H1 (cell line): ENCODE data around the gene MAP7D1. TPM values are rescaled to one million over a fixed set of nuclear protein-coding genes. Genes with fewer than 3 reads are reported as not detected.

ENCODE experiments used
- CTCF ChIA-PET: fragments of 300-600 bp; sonication (Branson Sonifier 250); formaldehyde crosslinking; loops from one replicate; lab custom pipeline; 2021; ENCODE audit not compliant: partially characterized antibody; lab: Charles Lee
- POLR2A ChIA-PET: fragments of 300-600 bp; sonication (Branson Sonifier 250); formaldehyde crosslinking; loops from one replicate; lab custom pipeline; 2021; ENCODE audit warnings: inconsistent platforms; ENCODE audit not compliant: partially characterized antibody; lab: Charles Lee
- DNase-seq, 2 experiments: peaks; one replicate each; pipeline versions ENCODE4 v3.0.0 to v3.0.0-alpha.2; 2010 to 2022; ENCODE audit warnings: low spot score in 2 of 2, low read depth in 1 of 2, mixed read lengths in 1 of 2
- FAIRE-seq: peaks from 2 replicates; lab custom pipeline; 2011; peaks lifted over from hg19 to GRCh38; lab: Jason Lieb, UNC
- H2AFZ ChIP-seq: 2 replicates; pipeline ENCODE4 v1.8.1; 2012; ENCODE audit warnings: low read length, inconsistent platforms
- H2AK5ac ChIP-seq: 2 replicates; pipeline ENCODE4 v1.6.1; 2013; ENCODE audit warnings: low read depth, low read length
- H2BK120ac ChIP-seq: replicated peaks from 2 replicates; pipeline ENCODE3; 2013; ENCODE audit warnings: low read depth, low read length, inconsistent platforms
- H2BK12ac ChIP-seq: 2 replicates; pipeline ENCODE4 v1.6.1; 2013; ENCODE audit warnings: low read depth, low read length
- H2BK15ac ChIP-seq: 2 replicates; pipeline ENCODE4 v1.6.1; 2013; ENCODE audit warnings: low read length
- H2BK20ac ChIP-seq: 2 replicates; pipeline ENCODE4 v1.6.1; 2013; ENCODE audit warnings: low read length
- H2BK5ac ChIP-seq: 2 replicates; pipeline ENCODE4 v1.6.1; 2013; ENCODE audit warnings: low read depth, low read length
- H3K14ac ChIP-seq: 2 replicates; pipeline ENCODE4 v1.6.1; 2013; ENCODE audit warnings: inconsistent platforms; ENCODE audit not compliant: insufficient read length
- H3K18ac ChIP-seq: 2 replicates; pipeline ENCODE4 v1.6.1; 2013; ENCODE audit warnings: low read length; ENCODE audit errors: extremely low read depth
- H3K23ac ChIP-seq: 2 replicates; pipeline ENCODE4 v1.6.1; 2013; ENCODE audit warnings: inconsistent platforms; ENCODE audit not compliant: insufficient read length
- H3K23me2 ChIP-seq: 2 replicates; pipeline ENCODE4 v1.6.1; 2013; ENCODE audit warnings: low read depth, low read length
- H3K27ac ChIP-seq: 2 replicates; pipeline ENCODE4 v1.6.1; 2011; ENCODE audit warnings: low read depth, low read length, inconsistent platforms
- H3K27me3 ChIP-seq, 4 experiments: replicated peaks in 1 of 4; 1 replicate in 1 of 4; 2 replicates in 3 of 4; pipeline versions ENCODE4 v1.6.1 to v1.8.1; 2011 to 2013; ENCODE audit warnings: low read length in 3 of 4, mild to moderate bottlenecking in 3 of 4, inconsistent platforms in 2 of 4, mixed read lengths in 2 of 4, moderate library complexity in 1 of 4; ENCODE audit not compliant: control insufficient read depth in 3 of 4, insufficient read depth in 3 of 4; ENCODE audit errors: extremely low read depth in 1 of 4
- H3K36me3 ChIP-seq, 4 experiments: 2 replicates each; pipeline versions ENCODE4 v1.6.1 to v1.8.1; 2011 to 2013; ENCODE audit warnings: mild to moderate bottlenecking in 4 of 4, low read length in 3 of 4, moderate library complexity in 2 of 4, control low read depth in 1 of 4, inconsistent platforms in 1 of 4; ENCODE audit not compliant: insufficient read depth in 4 of 4, control insufficient read depth in 2 of 4
- H3K4ac ChIP-seq: replicated peaks from 2 replicates; pipeline ENCODE3; 2013; ENCODE audit warnings: low read length, low read depth, mixed read lengths, inconsistent platforms; ENCODE audit not compliant: insufficient read length
- H3K4me1 ChIP-seq, 4 experiments: replicated peaks in 1 of 4; 1 replicate in 1 of 4; 2 replicates in 3 of 4; pipeline versions ENCODE4 v1.6.1 to v1.8.1; 2011 to 2013; ENCODE audit warnings: low read length in 3 of 4, inconsistent platforms in 2 of 4, mixed read lengths in 1 of 4; ENCODE audit not compliant: insufficient read depth in 4 of 4, control insufficient read depth in 3 of 4
- H3K4me2 ChIP-seq, 2 experiments: 2 replicates each; pipeline versions ENCODE4 v1.6.1 to v1.8.1; 2011 to 2013; ENCODE audit warnings: low read depth in 2 of 2, low read length in 2 of 2, control low read depth in 1 of 2, inconsistent platforms in 1 of 2, mild to moderate bottlenecking in 1 of 2; ENCODE audit not compliant: insufficient read depth in 1 of 2
- H3K4me3 ChIP-seq, 4 experiments: fragments of 200-600, 300-600 bp in 1 of 4; sonication (generic), shearing (Covaris generic), sonication (Bioruptor Twin) in 1 of 4; 2 replicates each; pipeline versions ENCODE4 v1.5.1 to v1.8.1; 2011 to 2016; ENCODE audit warnings: low read length in 4 of 4, low read depth in 3 of 4, control low read depth in 2 of 4, inconsistent platforms in 2 of 4, mild to moderate bottlenecking in 2 of 4, mixed read lengths in 1 of 4, moderate library complexity in 1 of 4; ENCODE audit not compliant: insufficient read depth in 2 of 4; ENCODE audit errors: extremely low read depth in 1 of 4
- H3K56ac ChIP-seq: replicated peaks from 2 replicates; pipeline ENCODE3; 2013; ENCODE audit warnings: low read depth, mild to moderate bottlenecking, mixed read lengths, low read length, inconsistent platforms; ENCODE audit not compliant: insufficient read length
- H3K79me1 ChIP-seq: 2 replicates; pipeline ENCODE4 v1.6.1; 2013; ENCODE audit warnings: low read depth, low read length, control low read depth
- H3K79me2 ChIP-seq, 2 experiments: 2 replicates each; pipeline versions ENCODE4 v1.6.1 to v1.8.1; 2012 to 2013; ENCODE audit warnings: low read length in 2 of 2, mild to moderate bottlenecking in 2 of 2, inconsistent platforms in 1 of 2; ENCODE audit not compliant: insufficient read depth in 2 of 2, control insufficient read depth in 1 of 2
- H3K9ac ChIP-seq, 4 experiments: replicated peaks in 1 of 4; 1 replicate in 1 of 4; 2 replicates in 3 of 4; pipeline versions ENCODE4 v1.6.1 to v1.8.1; 2011 to 2013; ENCODE audit warnings: low read depth in 3 of 4, low read length in 3 of 4, control low read depth in 2 of 4, mild to moderate bottlenecking in 2 of 4, moderate library complexity in 2 of 4, inconsistent platforms in 1 of 4; ENCODE audit errors: extremely low read depth in 1 of 4
- H3K9me3 ChIP-seq, 2 experiments: 2 replicates each; pipeline versions ENCODE4 v1.6.1 to v1.8.1; 2012 to 2013; ENCODE audit warnings: mild to moderate bottlenecking in 2 of 2, moderate library complexity in 2 of 2, control low read depth in 1 of 2, inconsistent platforms in 1 of 2, low read depth in 1 of 2, low read length in 1 of 2, mixed read lengths in 1 of 2; ENCODE audit not compliant: insufficient read depth in 2 of 2
- H4K20me1 ChIP-seq, 2 experiments: replicated peaks in 1 of 2; 2 replicates each; pipeline versions ENCODE3 to v1.8.1; 2011 to 2013; ENCODE audit warnings: inconsistent platforms in 2 of 2, low read length in 2 of 2, mild to moderate bottlenecking in 1 of 2; ENCODE audit not compliant: insufficient read depth in 2 of 2, control insufficient read depth in 1 of 2
- H4K5ac ChIP-seq: 2 replicates; pipeline ENCODE4 v1.6.1; 2013; ENCODE audit warnings: low read length, low read depth, mixed read lengths, inconsistent platforms; ENCODE audit not compliant: insufficient read length
- H4K8ac ChIP-seq: 2 replicates; pipeline ENCODE4 v1.8.0; 2013; ENCODE audit warnings: mild to moderate bottlenecking, moderate library complexity, low read length, inconsistent platforms; ENCODE audit not compliant: insufficient read depth; ENCODE audit errors: extremely low read depth
- H4K91ac ChIP-seq: replicated peaks from 2 replicates; pipeline ENCODE3; 2013; ENCODE audit warnings: low read length, mixed read lengths, inconsistent platforms; ENCODE audit not compliant: insufficient read length
- ASH2L ChIP-seq: fragments of 200-600, 300-600 bp; sonication (generic); IDR thresholded peaks from one replicate; pipeline ENCODE4 v1.7.1; 2017; ENCODE audit warnings: low read length
- ATF3 ChIP-seq: IDR thresholded peaks from 2 replicates; pipeline ENCODE4 v1.6.1; 2011; ENCODE audit warnings: low read depth, mild to moderate bottlenecking, low read length; ENCODE audit not compliant: insufficient read depth
- CTBP2 ChIP-seq: IDR thresholded peaks from 2 replicates; pipeline ENCODE4 v1.7.0; 2011; ENCODE audit warnings: borderline replicate concordance, mild to moderate bottlenecking, moderate library complexity, mixed read lengths, low read length; ENCODE audit not compliant: insufficient read depth, insufficient read length
- EP300 ChIP-seq, 2 experiments: IDR thresholded peaks; 1 replicate in 1 of 2; 2 replicates in 1 of 2; pipeline ENCODE4 v1.6.1; 2011 to 2012; ENCODE audit warnings: low read depth in 2 of 2, low read length in 2 of 2, mild to moderate bottlenecking in 2 of 2, borderline replicate concordance in 1 of 2, inconsistent platforms in 1 of 2, moderate library complexity in 1 of 2
- EZH2 ChIP-seq: fragments of 200-600 bp; sonication (generic); IDR thresholded peaks from 2 replicates; pipeline ENCODE4 v1.7.1; 2012; ENCODE audit warnings: low read depth, mild to moderate bottlenecking, moderate library complexity, low read length, inconsistent platforms; ENCODE audit not compliant: severe bottlenecking
- GABPA ChIP-seq: IDR thresholded peaks from 2 replicates; pipeline ENCODE4 v1.6.1; 2011; ENCODE audit warnings: mild to moderate bottlenecking, low read length, moderate library complexity, borderline replicate concordance; ENCODE audit not compliant: insufficient read depth
- KDM5A ChIP-seq: fragments of 200-600 bp; IDR thresholded peaks from 2 replicates; pipeline ENCODE4 v1.7.1; 2012; ENCODE audit warnings: mild to moderate bottlenecking, low read length, inconsistent platforms, mixed read lengths
- POLR2A ChIP-seq, 2 experiments: IDR thresholded peaks; 1 replicate in 1 of 2; 2 replicates in 1 of 2; pipeline ENCODE4 v1.6.1; 2011; ENCODE audit warnings: low read depth in 2 of 2, low read length in 2 of 2, mild to moderate bottlenecking in 2 of 2; ENCODE audit errors: control extremely low read depth in 1 of 2
- RFX5 ChIP-seq: IDR thresholded peaks from 2 replicates; pipeline ENCODE4 v1.6.1; 2011; ENCODE audit warnings: low read depth, low read length, improper control_type of control experiment, borderline replicate concordance
- SAP30 ChIP-seq: fragments of 300-600 bp; sonication (generic); IDR thresholded peaks from 2 replicates; pipeline ENCODE4 v1.7.1; 2012; ENCODE audit warnings: low read length, moderate library complexity, mild to moderate bottlenecking, inconsistent platforms; ENCODE audit not compliant: insufficient read depth, insufficient replicate concordance
- SIRT6 ChIP-seq: IDR thresholded peaks from one replicate; pipeline ENCODE4 v1.7.1; 2012; ENCODE audit warnings: low read length, inconsistent platforms
- SIX5 ChIP-seq: IDR thresholded peaks from 2 replicates; pipeline ENCODE4 v1.6.1; 2011; ENCODE audit warnings: mild to moderate bottlenecking, low read depth, low read length
- TAF7 ChIP-seq: optimal IDR thresholded peaks from 2 replicates; pipeline ENCODE3; 2011; ENCODE audit warnings: low read depth, mild to moderate bottlenecking, inconsistent platforms, low read length, moderate library complexity, borderline replicate concordance
- TEAD4 ChIP-seq: IDR thresholded peaks from 2 replicates; pipeline ENCODE4 v1.6.1; 2012; ENCODE audit warnings: low read depth, low read length, inconsistent platforms, mixed read lengths
- WGBS, 2 experiments: shearing (Covaris generic) in 1 of 2; methylation state at CpG; one replicate each; pipeline versions ENCODE4 v1.1.6 to v1.1.7; 2013 to 2015; ENCODE audit warnings: low lambda C conversion rate in 2 of 2, mixed read lengths in 2 of 2, inconsistent platforms in 1 of 2, low coverage in 1 of 2, missing lambda C conversion rate in 1 of 2; ENCODE audit not compliant: insufficient replicate concordance in 2 of 2, insufficient coverage in 1 of 2, insufficient read length in 1 of 2; ENCODE audit errors: extremely low coverage in 1 of 2, missing lambda C conversion rate in 1 of 2; 5-methylcytosine and 5-hydroxymethylcytosine counted together
- polyA plus RNA-seq, 7 experiments: library from polyadenylated mRNA; depleted of rRNA in 3 of 7; stranded (reverse) in 5 of 7; unstranded in 2 of 7; fragments of >200 nt in 5 of 7; fragments of 200-250 nt in 2 of 7; gene quantifications; 1 replicate in 5 of 7; 2 replicates in 1 of 7; 4 replicates in 1 of 7; pipeline versions ENCODE4 v1.2.1 to v1.2.3, GENCODE V29; 2011 to 2013; ENCODE audit warnings: missing spikeins in 2 of 7, mixed read lengths in 2 of 7
- total RNA-seq: library from RNA; stranded (reverse); fragmentation: NEBNext Ultra II Directional; extraction: Animal tissue kit (Norgen Biotek cat#: 25700); gene quantifications from 2 replicates; pipeline ENCODE4 v1.2.1, GENCODE V29; 2021

Gene MAP7D1
- total and polyA plus RNA-seq, 2 of the 8 experiments (the other 6 are each of a cell fraction or from before 2014, with no cell fraction given) = 18.2 to 52.4 TPM

- Histone ChIP-seq H2BK12ac (no peak overlapping the region), H3K4me2 (no peak overlapping the region), H2BK5ac (no peak overlapping the region), H3K79me1 (no peaks in the 10 kb centered on the region), H3K23ac (no peak overlapping the region), H4K5ac (no peak overlapping the region), H4K20me1 (no peaks in the 10 kb centered on the region), H3K27ac (no peak overlapping the region), H3K23me2 (no peaks in the 10 kb centered on the region), H3K9ac (no peak overlapping the region), H2AK5ac (no peak overlapping the region), H3K36me3 (no peaks in the 10 kb centered on the region), H2BK20ac (no peak overlapping the region), H4K8ac (no peak overlapping the region), H4K91ac (no peak overlapping the region), H3K79me2 (no peaks in the 10 kb centered on the region), H3K4me3 (no peak overlapping the region), H3K18ac (no peak overlapping the region), H3K4ac (no peak overlapping the region), H3K9me3 (no peaks in the 10 kb centered on the region), H3K14ac (no peak overlapping the region), H3K56ac (no peak overlapping the region), H2BK15ac (peak overlapping the region; percentile 18; the same call in 1 of the 2 replicates), H2AFZ (no peak overlapping the region), H3K4me1 (no peaks in the 10 kb centered on the region; a peak in 1 of 7 replicates), H3K27me3 (no peaks in the 10 kb centered on the region), H2BK120ac (no peak overlapping the region)
- no peak for FAIRE-seq
- WGBS, 2 experiments = 87% methylated on average over 2 of the region's 2 CpGs; no CpG with 5 or more reads in 1 of the 2 experiments
- POLR2A ChIA-PET = interaction anchor here (1.7 kb wide), 1 partner anchor 17 kb away, joined by 3 read pairs; no protein-coding TSS in a partner anchor
- CTCF ChIA-PET = interaction anchor here (0.9 to 1.4 kb wide), 3 partner anchors 12 to 25 kb away, joined by 3 to 4 read pairs (median 4); partner anchors contain the start of gene THRAP3
- DNase-seq = no peak
- TF ChIP-seq GABPA (no peak), POLR2A (IDR thresholded peaks at IDR 0.05; ENCODE audit: control extremely low read depth in 1 of 2, low read depth in 2 of 2, low read length in 2 of 2) (no peak), SIRT6 (no peak), TAF7 (no peak), EP300 (IDR thresholded peaks at IDR 0.05; ENCODE audit: borderline replicate concordance in 1 of 2, low read depth in 2 of 2, low read length in 2 of 2) (no peak), RFX5 (no peak), CTBP2 (no peak), ASH2L (no peak), ATF3 (no peak), SAP30 (no peak), TEAD4 (no peak), EZH2 (no peak), KDM5A (no peak), SIX5 (no peak)
Measured at GRCh38 chr1:36212782-36213181, 56.8 kb downstream of the MAP7D1 start.
